HUDEP-2 (cell line): Measurements from ENCODE around the gene TMEM52B.
"Not testable (repeated sequence)": the region's sequence is repeated elsewhere in the genome, so short reads cannot be mapped to it uniquely, and the experiment has no call there.

ENCODE experiments used
- DNase-seq, 76 experiments: peaks; one replicate each; lab custom pipeline; 2025; ENCODE audit not compliant: unreplicated experiment in 76 of 76; lab: John Stamatoyannopoulos, UW

Gene TMEM52B

GRCh38 chr12:10211101-10211939, 32.5 kb downstream of the TMEM52B start:
- DNase-seq, result no peak

- DNase-seq, result peak in 72 of 76 experiments; percentile 14 to 88 (median 72)
These were observed 33.3 kb downstream of the TMEM52B start for GRCh38 chr12:10211940-10212738.

- peak in 51 of 76 experiments; percentile 5 to 66 (median 28) for DNase-seq
These were observed 33.9 kb downstream of the TMEM52B start, which contains the start of gene GABARAPL1 for GRCh38 chr12:10212739-10213131. TSS of gene GABARAPL1 (plus strand) at chr12:10212877. CDS start at chr12:10213130, 253 bp downstream.

- peak in 40 of 76 experiments; percentile 1 to 59 (median 22) for DNase-seq
These were observed 34.6 kb downstream of the TMEM52B start for GRCh38 chr12:10213168-10214135.

- DNase-seq, result no peak
These were observed 35.5 kb downstream of the TMEM52B start for GRCh38 chr12:10214136-10214894.

- DNase-seq, result no peak
These were observed 36.0 kb downstream of the TMEM52B start for GRCh38 chr12:10214895-10215267.

GRCh38 chr12:10215436-10215835, 36.6 kb downstream of the TMEM52B start:
- no peak for DNase-seq

GRCh38 chr12:10215946-10216345, 37.1 kb downstream of the TMEM52B start:
- not testable (repeated sequence) for DNase-seq

GRCh38 chr12:10218021-10218420, 39.2 kb downstream of the TMEM52B start:
- no peak for DNase-seq

GRCh38 chr12:10220398-10221077, 41.7 kb downstream of the TMEM52B start:
- peak in 1 of 76 experiments; percentile 7 for DNase-seq

GRCh38 chr12:10221846-10222245, 43.0 kb downstream of the TMEM52B start:
- no peak for DNase-seq

- no peak for DNase-seq
These were observed 44.4 kb downstream of the TMEM52B start for GRCh38 chr12:10223208-10223607.

GRCh38 chr12:10225426-10225825, 46.6 kb downstream of the TMEM52B start:
- DNase-seq, result not testable (repeated sequence)

GRCh38 chr12:10226086-10226485, 47.3 kb downstream of the TMEM52B start:
- DNase-seq, result no peak

- no peak for DNase-seq
These were observed 47.9 kb downstream of the TMEM52B start for GRCh38 chr12:10226731-10227130.

GRCh38 chr12:10227648-10228047, 48.8 kb downstream of the TMEM52B start:
- DNase-seq, result no peak

- DNase-seq, result no peak
These were observed 55.7 kb downstream of the TMEM52B start for GRCh38 chr12:10234562-10234961.

GRCh38 chr12:10235761-10236631, 57.2 kb downstream of the TMEM52B start:
- peak in 5 of 76 experiments; percentile 1 to 13 (median 6) for DNase-seq
